IMR-90 (cell line): ENCODE results near the gene PDLIM5. TPM values are rescaled to one million over a fixed set of nuclear protein-coding genes. Genes with fewer than 3 reads are reported as not detected.

Experiments
- ATAC-seq: fragments of 200-7000 bp; cut with Tn5 transposase; 2 replicates; pipeline ENCODE4 v1.9.1; 2020; ENCODE audit warnings: low read depth, mild to moderate bottlenecking, moderate library complexity
- BruUV-seq: library from RNA; stranded (reverse); fragments of 400-500 nt; replicated peaks from 2 replicates; lab custom pipeline; 2021; lab: Mats Ljungman, UMichigan
- CTCF ChIA-PET: fragments of 300-600 bp; formaldehyde crosslinking; extraction: SDS; loops from one replicate; lab custom pipeline; 2021; ENCODE audit warnings: antibody characterized with exemption; lab: Yijun Ruan, JAX
- POLR2A ChIA-PET: fragments of 300-600 bp; sonication (Branson Sonifier 250); formaldehyde crosslinking; loops from one replicate; lab custom pipeline; 2022; ENCODE audit warnings: antibody characterized with exemption; ENCODE audit not compliant: unreplicated experiment; lab: Charles Lee
- DNase-seq: peaks from one replicate; pipeline ENCODE4 v3.0.0; 2013
- H2AFZ ChIP-seq: replicated peaks from 2 replicates; pipeline ENCODE3; 2013; ENCODE audit warnings: low read length, mild to moderate bottlenecking; ENCODE audit not compliant: poor library complexity
- H2AK5ac ChIP-seq: 2 replicates; pipeline ENCODE4 v1.6.1; 2013; ENCODE audit warnings: low read depth, low read length, inconsistent platforms
- H2AK9ac ChIP-seq: replicated peaks from 2 replicates; pipeline ENCODE3; 2013; ENCODE audit warnings: mild to moderate bottlenecking, low read depth, low read length, moderate library complexity; ENCODE audit not compliant: poor library complexity
- H2BK120ac ChIP-seq: 2 replicates; pipeline ENCODE4 v1.6.1; 2013; ENCODE audit warnings: low read depth, low read length, inconsistent platforms
- H2BK15ac ChIP-seq: 3 replicates; pipeline ENCODE4 v1.6.1; 2013; ENCODE audit warnings: low read depth, low read length, inconsistent platforms
- H2BK20ac ChIP-seq: 2 replicates; pipeline ENCODE4 v1.6.1; 2013; ENCODE audit warnings: low read depth, mild to moderate bottlenecking, inconsistent platforms, low read length, moderate library complexity
- H2BK5ac ChIP-seq: 2 replicates; pipeline ENCODE4 v1.6.1; 2013; ENCODE audit warnings: mild to moderate bottlenecking, low read depth, low read length, inconsistent platforms; ENCODE audit not compliant: poor library complexity, severe bottlenecking
- H3K14ac ChIP-seq: replicated peaks from 2 replicates; pipeline ENCODE4 v1.6.1; 2013; ENCODE audit warnings: low read depth, low read length, inconsistent platforms
- H3K18ac ChIP-seq: 2 replicates; pipeline ENCODE4 v1.6.1; 2013; ENCODE audit warnings: low read depth, low read length, control low read depth
- H3K23ac ChIP-seq: 2 replicates; pipeline ENCODE4 v1.6.1; 2013; ENCODE audit warnings: low read depth, low read length, inconsistent platforms
- H3K27ac ChIP-seq: 2 replicates; pipeline ENCODE4 v1.5.1; 2013; ENCODE audit warnings: mild to moderate bottlenecking, control low read depth, low read length; ENCODE audit not compliant: insufficient read depth
- H3K27me3 ChIP-seq: 2 replicates; pipeline ENCODE4 v1.6.1; 2013; ENCODE audit warnings: low read length; ENCODE audit not compliant: control insufficient read depth, insufficient read depth
- H3K36me3 ChIP-seq: 2 replicates; pipeline ENCODE4 v1.6.1; 2013; ENCODE audit warnings: low read length, mixed read lengths; ENCODE audit not compliant: control insufficient read depth, insufficient read depth
- H3K4ac ChIP-seq: 2 replicates; pipeline ENCODE4 v1.6.1; 2013; ENCODE audit warnings: low read depth, low read length, inconsistent platforms
- H3K4me1 ChIP-seq: 2 replicates; pipeline ENCODE4 v1.6.1; 2013; ENCODE audit warnings: low read length, mixed read lengths; ENCODE audit not compliant: control insufficient read depth, insufficient read depth
- H3K4me2 ChIP-seq: 2 replicates; pipeline ENCODE4 v1.6.1; 2013; ENCODE audit warnings: low read depth, mild to moderate bottlenecking, control low read depth, low read length, moderate library complexity
- H3K4me3 ChIP-seq: 2 replicates; pipeline ENCODE4 v1.5.1; 2013; ENCODE audit warnings: low read depth, mild to moderate bottlenecking, control low read depth, low read length, moderate library complexity; ENCODE audit not compliant: insufficient read depth
- H3K56ac ChIP-seq: 2 replicates; pipeline ENCODE4 v1.6.1; 2013; ENCODE audit warnings: low read length, inconsistent platforms; ENCODE audit not compliant: insufficient read depth; ENCODE audit errors: extremely low read depth
- H3K79me1 ChIP-seq, 2 experiments: 2 replicates each; pipeline ENCODE4 v1.6.1; 2013; ENCODE audit warnings: low read length in 2 of 2, inconsistent platforms in 1 of 2, low read depth in 1 of 2
- H3K9ac ChIP-seq: 2 replicates; pipeline ENCODE4 v1.6.1; 2013; ENCODE audit warnings: low read depth, low read length, control low read depth
- H3K9me1 ChIP-seq: 2 replicates; pipeline ENCODE4 v1.6.1; 2013; ENCODE audit warnings: low read length, inconsistent platforms; ENCODE audit not compliant: insufficient read depth
- H3K9me3 ChIP-seq: 2 replicates; pipeline ENCODE4 v1.6.1; 2013; ENCODE audit warnings: low read length; ENCODE audit not compliant: control insufficient read depth, insufficient read depth
- H4K20me1 ChIP-seq: 2 replicates; pipeline ENCODE4 v1.6.1; 2013; ENCODE audit warnings: low read length, inconsistent platforms; ENCODE audit not compliant: insufficient read depth
- H4K5ac ChIP-seq: 2 replicates; pipeline ENCODE4 v1.6.1; 2013; ENCODE audit warnings: mild to moderate bottlenecking, low read depth, low read length, control low read depth
- H4K8ac ChIP-seq, 2 experiments: 2 replicates each; pipeline ENCODE4 v1.6.1; 2013; ENCODE audit warnings: low read depth in 2 of 2, low read length in 2 of 2, control low read depth in 1 of 2, inconsistent platforms in 1 of 2
- H4K91ac ChIP-seq: 2 replicates; pipeline ENCODE4 v1.6.1; 2013; ENCODE audit warnings: low read depth, low read length, inconsistent platforms; ENCODE audit not compliant: insufficient read depth
- CHD1 ChIP-seq: IDR thresholded peaks from 2 replicates; pipeline ENCODE4 v1.6.1; 2012; ENCODE audit warnings: low read depth, low read length, improper control_type of control experiment
- MAFK ChIP-seq: IDR thresholded peaks from 2 replicates; pipeline ENCODE4 v1.6.1; 2012; ENCODE audit warnings: low read depth, low read length, improper control_type of control experiment
- NFE2L2 ChIP-seq: fragments of 150-350 bp; IDR thresholded peaks from 2 replicates; pipeline ENCODE4 v1.6.1; 2016; ENCODE audit warnings: low read depth, mild to moderate bottlenecking, low read length
- WGBS, 2 experiments: methylation state at CpG; one replicate each; pipeline versions ENCODE4 v1.1.5 to v1.1.7; 2013; ENCODE audit warnings: missing lambda C conversion rate in 2 of 2; ENCODE audit not compliant: insufficient read length in 1 of 2; ENCODE audit errors: extremely low coverage in 2 of 2; 5-methylcytosine and 5-hydroxymethylcytosine counted together
- dilution Hi-C: fragments of 300-500 bp; cut with HindIII; formaldehyde crosslinking; loops from one replicate; pipeline ENCODE4 v1.14.3; 2018; ENCODE audit warnings: low sequenced_read_pairs; ENCODE audit not compliant: unreplicated experiment
- in situ Hi-C: fragments of 300-500 bp; cut with MboI; formaldehyde crosslinking; loops from 3 replicates; pipeline ENCODE4 v1.14.3; 2019; ENCODE audit warnings: low sequenced_read_pairs, inconsistent platforms, mixed read lengths
- intact Hi-C: fragments of 100-400 bp; cut with micrococcal nuclease; formaldehyde crosslinking; loops from 2 replicates; pipeline ENCODE4 v1.10.0; 2022
- polyA plus RNA-seq, 3 experiments: library from polyadenylated mRNA; depleted of rRNA; stranded (reverse); fragments of >200 nt; gene quantifications; 2 replicates each; pipeline ENCODE4 v1.2.3, GENCODE V29; 2012; ENCODE audit warnings: low replicate concordance in 1 of 3
- total RNA-seq: library from RNA; depleted of rRNA; stranded (reverse); fragments of >200 nt; gene quantifications from 2 replicates; pipeline ENCODE4 v1.2.3, GENCODE V29; 2012

Gene PDLIM5
- total and polyA plus RNA-seq, 2 of the 4 experiments (the other 2 are of a cell fraction): 96.5 to 188 TPM

GRCh38 chr4:94654714-94655113, 203.0 kb downstream of the PDLIM5 start:
- Histone ChIP-seq H3K4me1 (peaks cover 4% of the 10 kb centered on the region; the same call in 1 of the 2 replicates), H3K36me3 (peaks cover 9% of the 10 kb centered on the region), H2AK9ac (no peak overlapping the region), H2BK15ac (no peak overlapping the region), H3K27ac (no peak overlapping the region), H3K27me3 (no peaks in the 10 kb centered on the region), H2AFZ (no peak overlapping the region), H4K91ac (no peak overlapping the region), H2AK5ac (no peak overlapping the region), H3K4ac (no peak overlapping the region), H3K23ac (no peak overlapping the region), H3K9me1 (no peaks in the 10 kb centered on the region; the same call in 1 of the 2 replicates), H2BK5ac (no peak overlapping the region), H3K14ac (no peak overlapping the region), H4K5ac (no peak overlapping the region), H3K56ac (no peak overlapping the region), H3K18ac (no peak overlapping the region), H4K8ac (no peak overlapping the region), H2BK20ac (no peak overlapping the region), H3K4me2 (no peak overlapping the region), H4K20me1 (no peaks in the 10 kb centered on the region), H2BK120ac (no peak overlapping the region), H3K79me1 (peaks cover 10 to 25% of the 10 kb centered on the region in 2 experiments), H3K9me3 (no peaks in the 10 kb centered on the region), H3K9ac (no peak overlapping the region), H3K4me3 (no peak overlapping the region)
- CTCF ChIA-PET: no interaction called here
- POLR2A ChIA-PET: no interaction called here
- DNase-seq: no peak
- no peak for ATAC-seq
- intact Hi-C loops (no loop called here), dilution Hi-C loops (no loop called here), in situ Hi-C loops (no loop called here)
- no peak for TF ChIP-seq MAFK
- no peak for TF ChIP-seq NFE2L2
- no peak for TF ChIP-seq CHD1
- WGBS, 2 experiments: no CpG with 5 or more reads among the region's 3 CpGs
- no TSS peak for BruUV-seq
